HepG2 (cell line): ENCODE results near the gene SHISA9. TPM values are rescaled to one million over a fixed set of nuclear protein-coding genes. Genes with fewer than 3 reads are reported as not detected.

Experiments
- ATAC-seq: fragments of 200-7000 bp; cut with Tn5 transposase; 3 replicates; pipeline ENCODE4 v1.9.1; 2020; ENCODE audit warnings: mild to moderate bottlenecking, moderate library complexity
- BruUV-seq: library from RNA; stranded (reverse); fragments of 400-500 nt; replicated peaks from 2 replicates; lab custom pipeline; 2021; lab: Mats Ljungman, UMichigan
- CTCF ChIA-PET: fragments of 300-600 bp; formaldehyde crosslinking; extraction: SDS; loops from one replicate; lab custom pipeline; 2021; ENCODE audit warnings: low total read pairs, inconsistent platforms, low intra/inter-chr PET ratio; lab: Yijun Ruan, JAX
- POLR2A ChIA-PET: fragments of 350-600 bp; sonication (Branson Sonifier 250); formaldehyde crosslinking; loops from one replicate; lab custom pipeline; 2020; ENCODE audit warnings: antibody characterized with exemption, inconsistent platforms; lab: Yijun Ruan, JAX
- DNase-seq: peaks from one replicate; pipeline ENCODE4 v3.0.0-alpha.2; 2015; ENCODE audit warnings: low spot score
- FAIRE-seq: peaks from 3 replicates; lab custom pipeline; 2011; peaks lifted over from hg19 to GRCh38; lab: Jason Lieb, UNC
- H2AFZ ChIP-seq: one replicate; pipeline ENCODE4 v1.6.1; 2011; ENCODE audit warnings: low read length, inconsistent platforms
- H3K27ac ChIP-seq: fragments of 300-600 bp; 3 replicates; pipeline ENCODE4 v1.8.0; 2011; ENCODE audit warnings: mixed run types, mild to moderate bottlenecking, mixed read lengths, low read length, inconsistent platforms; ENCODE audit not compliant: insufficient read depth; ENCODE audit errors: extremely low read length
- H3K27me3 ChIP-seq, 2 experiments: fragments of 200-600 bp in 1 of 2; 2 replicates in 1 of 2; 3 replicates in 1 of 2; pipeline versions ENCODE4 v1.6.0 to v1.8.0; 2011; ENCODE audit warnings: low read length in 2 of 2, mild to moderate bottlenecking in 2 of 2, moderate library complexity in 2 of 2, inconsistent platforms in 1 of 2; ENCODE audit not compliant: insufficient read depth in 2 of 2, control insufficient read depth in 1 of 2
- H3K36me3 ChIP-seq, 2 experiments: fragments of 200-600 bp in 1 of 2; replicated peaks in 1 of 2; 2 replicates in 1 of 2; 3 replicates in 1 of 2; pipeline versions ENCODE4 v1.5.1 to v1.8.0; 2011; ENCODE audit warnings: low read length in 2 of 2, inconsistent platforms in 1 of 2; ENCODE audit not compliant: insufficient read depth in 2 of 2, control insufficient read depth in 1 of 2
- H3K4me1 ChIP-seq: 2 replicates; pipeline ENCODE4 v1.5.1; 2012; ENCODE audit warnings: low read length, inconsistent platforms; ENCODE audit not compliant: insufficient read depth
- H3K4me2 ChIP-seq: 2 replicates; pipeline ENCODE4 v1.6.0; 2011; ENCODE audit warnings: low read depth, low read length, inconsistent platforms
- H3K4me3 ChIP-seq, 3 experiments: fragments of 200-600 bp in 1 of 3; sonication (generic), shearing (Covaris generic) in 1 of 3; replicated peaks in 1 of 3; 2 replicates each; pipeline ENCODE4 v1.5.1; 2011 to 2016; ENCODE audit warnings: low read length in 3 of 3, inconsistent platforms in 2 of 3, low read depth in 2 of 3, mild to moderate bottlenecking in 2 of 3, control low read depth in 1 of 3, mixed read lengths in 1 of 3; ENCODE audit not compliant: insufficient read depth in 1 of 3
- H3K79me2 ChIP-seq: one replicate; pipeline ENCODE4 v1.6.1; 2011; ENCODE audit warnings: low read length, inconsistent platforms; ENCODE audit not compliant: insufficient read depth
- H3K9ac ChIP-seq: 2 replicates; pipeline ENCODE4 v1.6.0; 2011; ENCODE audit warnings: mild to moderate bottlenecking, low read depth, low read length, inconsistent platforms; ENCODE audit not compliant: insufficient read depth
- H3K9me3 ChIP-seq: 2 replicates; pipeline ENCODE4 v1.5.1; 2012; ENCODE audit warnings: mild to moderate bottlenecking, low read length
- H4K20me1 ChIP-seq: 2 replicates; pipeline ENCODE4 v1.6.0; 2011; ENCODE audit warnings: inconsistent platforms, mild to moderate bottlenecking, low read length, moderate library complexity; ENCODE audit not compliant: insufficient read depth
- NFKB2 ChIP-seq: sonication (generic); formaldehyde crosslinking; IDR thresholded peaks from 2 replicates; pipeline ENCODE4 v1.4.0; 2020; ENCODE audit warnings: missing genetic modification reagents, borderline replicate concordance
- NR2C2 ChIP-seq: sonication (generic); formaldehyde crosslinking; IDR thresholded peaks from 2 replicates; pipeline ENCODE4 v1.4.0; 2020; ENCODE audit warnings: missing genetic modification reagents, mild to moderate bottlenecking, moderate library complexity, borderline replicate concordance
- RORA ChIP-seq: sonication (generic); formaldehyde crosslinking; IDR thresholded peaks from 2 replicates; pipeline ENCODE4 v1.5.0; 2020; ENCODE audit warnings: mild to moderate bottlenecking, missing genetic modification reagents, moderate library complexity
- WGBS: methylation state at CpG from one replicate; pipeline ENCODE4 v1.1.6; 2017; ENCODE audit warnings: low lambda C conversion rate; 5-methylcytosine and 5-hydroxymethylcytosine counted together
- in situ Hi-C: cut with HindIII; loops from 2 replicates; pipeline ENCODE4 v1.10.0; 2017; ENCODE audit warnings: low pct_unique_long_range_greater_than_20kb; ENCODE audit not compliant: extremely low pct_ligation_motif_present
- intact Hi-C: fragments of 100-400 bp; cut with micrococcal nuclease; formaldehyde crosslinking; loops from one replicate; pipeline ENCODE4 v1.10.0; 2022; ENCODE audit not compliant: unreplicated experiment
- polyA plus RNA-seq, 8 experiments: library from polyadenylated mRNA; depleted of rRNA in 3 of 8; stranded (reverse) in 7 of 8; unstranded in 1 of 8; fragments of >200 nt; fragmentation: Illumina TruSeq in 4 of 8; extraction: Trizol in 4 of 8; gene quantifications; 2 replicates each; pipeline versions ENCODE4 v1.2.1 to v1.2.3, GENCODE V29; 2011 to 2016; ENCODE audit warnings: low read depth in 4 of 8, missing spikeins in 1 of 8, mixed read lengths in 1 of 8; ENCODE audit not compliant: insufficient read depth in 1 of 8
- total RNA-seq, 5 experiments: library from RNA; depleted of rRNA; stranded (reverse); fragments of >200 nt; fragmentation: Illumina TruSeq; extraction: Trizol; gene quantifications; 2 replicates each; pipeline ENCODE4 v1.2.3, GENCODE V29; 2016; ENCODE audit warnings: low read depth in 1 of 5
- TF ChIP-seq, protein P1 (sequence below): sonication (generic); formaldehyde crosslinking; IDR thresholded peaks from 2 replicates; pipeline ENCODE4 v1.8.1; 2023; ENCODE audit warnings: mild to moderate bottlenecking, missing genetic modification reagents, borderline replicate concordance
- TF ChIP-seq, protein P2 (sequence below): sonication (generic); formaldehyde crosslinking; IDR thresholded peaks from 2 replicates; pipeline ENCODE4 v1.4.0; 2020; ENCODE audit warnings: missing genetic modification reagents, borderline replicate concordance

The SHISA9 gene
- total and polyA plus RNA-seq, 2 of the 13 experiments (the other 11 are each of a cell fraction or from before 2014, with no cell fraction given), result 0.01 TPM; not detected in 1

DNA sequence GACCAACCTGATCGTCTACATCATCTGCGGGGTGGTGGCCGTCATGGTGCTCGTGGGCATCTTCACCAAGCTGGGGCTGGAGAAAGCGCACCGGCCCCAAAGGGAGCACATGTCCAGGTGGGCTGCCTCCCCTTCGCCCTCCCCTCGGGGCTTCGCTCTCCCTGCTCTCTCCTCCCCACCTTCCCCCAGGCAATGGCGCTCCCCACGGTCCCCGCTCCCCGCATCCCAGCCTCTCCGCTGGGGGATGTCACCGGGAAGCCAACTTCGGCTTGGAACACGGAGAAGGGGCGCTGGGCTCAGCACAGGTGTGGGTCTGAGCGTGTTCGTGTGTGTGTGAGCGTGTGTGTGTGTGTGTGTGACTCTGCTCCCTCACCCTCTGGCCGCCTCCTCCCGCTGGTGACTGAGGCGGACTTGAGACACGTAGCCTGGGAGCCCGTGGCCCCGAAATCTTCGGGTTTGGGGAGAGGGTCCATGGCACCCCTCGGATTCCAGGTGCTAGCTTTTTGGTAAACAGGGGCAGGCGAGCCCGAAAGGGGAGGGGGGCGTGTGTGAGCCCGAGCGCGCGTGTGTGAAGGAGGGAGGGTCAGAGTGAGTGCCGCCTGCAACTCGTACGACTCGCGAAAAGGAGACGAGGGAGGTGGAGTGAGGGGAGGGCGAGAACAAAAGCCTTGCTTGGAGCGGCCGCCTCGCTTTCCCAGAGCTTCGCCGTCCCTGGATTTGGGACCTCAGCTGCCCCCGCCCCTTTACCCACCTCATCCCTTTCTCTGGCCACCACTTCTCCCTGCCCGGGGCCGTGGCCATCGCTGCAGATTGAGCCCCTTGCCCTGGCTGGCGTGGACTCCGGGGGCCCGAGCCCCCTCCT is 1.3 kb downstream of the SHISA9 start:
- Histone ChIP-seq H2AFZ (no peak overlapping the region), H3K79me2 (no peaks in the 10 kb centered on the region), H3K4me1 (no peaks in the 10 kb centered on the region), H3K27me3 (peaks cover 14 to 61% of the 10 kb centered on the region in 2 experiments), H3K4me2 (no peak overlapping the region), H3K9ac (no peak overlapping the region), H3K36me3 (no peaks in the 10 kb centered on the region), H3K4me3 (no peak overlapping the region), H3K27ac (no peak overlapping the region), H4K20me1 (no peaks in the 10 kb centered on the region; the same call in 1 of the 2 replicates), H3K9me3 (no peaks in the 10 kb centered on the region)
- no peak for ATAC-seq
- no peak for DNase-seq
- intact Hi-C loops (loop anchor here (1.0 kb wide), 1 partner anchor 11 kb away; no protein-coding TSS in a partner anchor), in situ Hi-C loops (no loop called here)
- TF ChIP-seq, protein P1, sequence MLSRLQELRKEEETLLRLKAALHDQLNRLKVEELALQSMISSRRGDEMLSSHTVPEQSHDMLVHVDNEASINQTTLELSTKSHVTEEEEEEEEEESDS (CRISPR knock-in tag), result no peak
- TF ChIP-seq RORA, result no peak
- no peak for TF ChIP-seq NFKB2 (CRISPR knock-in tag)
- TF ChIP-seq, protein P2, sequence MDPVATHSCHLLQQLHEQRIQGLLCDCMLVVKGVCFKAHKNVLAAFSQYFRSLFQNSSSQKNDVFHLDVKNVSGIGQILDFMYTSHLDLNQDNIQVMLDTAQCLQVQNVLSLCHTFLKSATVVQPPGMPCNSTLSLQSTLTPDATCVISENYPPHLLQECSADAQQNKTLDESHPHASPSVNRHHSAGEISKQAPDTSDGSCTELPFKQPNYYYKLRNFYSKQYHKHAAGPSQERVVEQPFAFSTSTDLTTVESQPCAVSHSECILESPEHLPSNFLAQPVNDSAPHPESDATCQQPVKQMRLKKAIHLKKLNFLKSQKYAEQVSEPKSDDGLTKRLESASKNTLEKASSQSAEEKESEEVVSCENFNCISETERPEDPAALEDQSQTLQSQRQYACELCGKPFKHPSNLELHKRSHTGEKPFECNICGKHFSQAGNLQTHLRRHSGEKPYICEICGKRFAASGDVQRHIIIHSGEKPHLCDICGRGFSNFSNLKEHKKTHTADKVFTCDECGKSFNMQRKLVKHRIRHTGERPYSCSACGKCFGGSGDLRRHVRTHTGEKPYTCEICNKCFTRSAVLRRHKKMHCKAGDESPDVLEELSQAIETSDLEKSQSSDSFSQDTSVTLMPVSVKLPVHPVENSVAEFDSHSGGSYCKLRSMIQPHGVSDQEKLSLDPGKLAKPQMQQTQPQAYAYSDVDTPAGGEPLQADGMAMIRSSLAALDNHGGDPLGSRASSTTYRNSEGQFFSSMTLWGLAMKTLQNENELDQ, result no peak
- no peak for TF ChIP-seq NR2C2 (CRISPR knock-in tag)
- POLR2A ChIA-PET, result no interaction called here
- WGBS, result 22% methylated on average over 54 of the region's 55 CpGs
- FAIRE-seq, result no peak
- CTCF ChIA-PET, result no interaction called here
- no TSS peak for BruUV-seq
